HTERT RPE-1 (cell line): ENCODE data around the gene CRB3.
"Not testable (repeated sequence)": the region's sequence is repeated elsewhere in the genome, so short reads cannot be mapped to it uniquely, and the experiment has no call there.

ENCODE experiments used
- in situ Hi-C: fragments of 300-500 bp; cut with MboI; formaldehyde crosslinking; loops from 4 replicates; pipeline ENCODE4 v1.14.3; 2020; ENCODE audit warnings: low sequenced_read_pairs

Gene CRB3

GRCh38 chr19:6490134-6490533 is 26.1 kb downstream of the CRB3 start:
- in situ Hi-C loops: no loop called here

- in situ Hi-C loops: no loop called here
Observed at GRCh38 chr19:6491802-6492592, 27.9 kb downstream of the CRB3 start.

GRCh38 chr19:6494438-6495036 is 30.5 kb downstream of the CRB3 start:
- in situ Hi-C loops: no loop called here

- in situ Hi-C loops: no loop called here
Observed at GRCh38 chr19:6495947-6496346, 31.9 kb downstream of the CRB3 start.

GRCh38 chr19:6498294-6499036 is 34.4 kb downstream of the CRB3 start:
- in situ Hi-C loops: no loop called here

GRCh38 chr19:6499052-6499790 is 35.1 kb downstream of the CRB3 start:
- in situ Hi-C loops: no loop called here

- in situ Hi-C loops: no loop called here
Observed at GRCh38 chr19:6500837-6501739, 37.0 kb downstream of the CRB3 start.

- in situ Hi-C loops: no loop called here
Observed at GRCh38 chr19:6501740-6502648, 37.9 kb downstream of the CRB3 start, which contains the start of gene TUBB4A. Gene TUBB4A (minus strand): TSS chr19:6502309. CDS start chr19:6502212, 97 bp downstream.

- in situ Hi-C loops: no loop called here
Observed at GRCh38 chr19:6503407-6504201, 39.5 kb downstream of the CRB3 start.

- in situ Hi-C loops: not testable (repeated sequence)
Observed at GRCh38 chr19:6508028-6508771, 44.1 kb downstream of the CRB3 start.

GRCh38 chr19:6509118-6509971 is 45.3 kb downstream of the CRB3 start:
- in situ Hi-C loops: no loop called here

- in situ Hi-C loops: no loop called here
Observed at GRCh38 chr19:6510618-6511017, 46.5 kb downstream of the CRB3 start.

GRCh38 chr19:6514089-6514488 is 50.0 kb downstream of the CRB3 start:
- in situ Hi-C loops: no loop called here

- in situ Hi-C loops: no loop called here
Observed at GRCh38 chr19:6514926-6515544, 51.0 kb downstream of the CRB3 start.

GRCh38 chr19:6516018-6516658 is 52.1 kb downstream of the CRB3 start:
- in situ Hi-C loops: no loop called here
